Smooth muscle cell (in vitro differentiated cells): ENCODE data around the gene TEX13D. TPM values are rescaled to one million over a fixed set of nuclear protein-coding genes. Genes with fewer than 3 reads are reported as not detected.

ENCODE experiments used
- DNase-seq: peaks from one replicate; lab custom pipeline; 2025; ENCODE audit not compliant: unreplicated experiment; lab: John Stamatoyannopoulos, UW
- H2AFZ ChIP-seq: fragments of 200-600 bp; sonication (generic); 2 replicates; pipeline ENCODE4 v1.6.0; 2016; ENCODE audit warnings: antibody characterized with exemption, low read depth, mild to moderate bottlenecking
- H3F3A ChIP-seq: fragments of 200-600 bp; sonication (generic); 2 replicates; pipeline ENCODE4 v1.6.0; 2017; ENCODE audit warnings: antibody characterized with exemption, low read depth
- H3K27ac ChIP-seq: fragments of 200-600 bp; sonication (generic); 2 replicates; pipeline ENCODE4 v1.5.1; 2016; ENCODE audit warnings: low read depth, mild to moderate bottlenecking
- H3K27me3 ChIP-seq: fragments of 200-600 bp; sonication (generic); 2 replicates; pipeline ENCODE4 v1.6.1; 2016; ENCODE audit warnings: low read depth, mild to moderate bottlenecking
- H3K36me3 ChIP-seq: fragments of 200-600 bp; sonication (generic); 2 replicates; pipeline ENCODE4 v1.5.1; 2016; ENCODE audit warnings: low read depth
- H3K4me1 ChIP-seq: fragments of 200-600 bp; sonication (generic); 2 replicates; pipeline ENCODE4 v1.5.1; 2016; ENCODE audit warnings: low read depth
- H3K4me2 ChIP-seq: fragments of 200-600 bp; sonication (generic); 2 replicates; pipeline ENCODE4 v1.6.0; 2016; ENCODE audit warnings: mild to moderate bottlenecking
- H3K4me3 ChIP-seq: fragments of 200-600 bp; sonication (generic); 2 replicates; pipeline ENCODE4 v1.5.1; 2016; ENCODE audit warnings: mild to moderate bottlenecking
- H3K79me2 ChIP-seq: fragments of 200-600 bp; sonication (generic); 2 replicates; pipeline ENCODE4 v1.6.0; 2016; ENCODE audit warnings: low read depth, mild to moderate bottlenecking
- H3K9ac ChIP-seq: fragments of 200-600 bp; sonication (generic); 2 replicates; pipeline ENCODE4 v1.6.0; 2016; ENCODE audit warnings: low read depth
- H3K9me3 ChIP-seq: fragments of 200-600 bp; sonication (generic); replicated peaks from 2 replicates; pipeline ENCODE4 v1.5.1; 2016; ENCODE audit warnings: low read depth
- H4K20me1 ChIP-seq: fragments of 200-600 bp; sonication (generic); 2 replicates; pipeline ENCODE4 v1.6.0; 2016; ENCODE audit warnings: low read depth
- WGBS: methylation state at CpG from one replicate; pipeline ENCODE4 v1.1.7; 2016; ENCODE audit warnings: low lambda C conversion rate; 5-methylcytosine and 5-hydroxymethylcytosine counted together
- polyA plus RNA-seq: library from polyadenylated mRNA; unstranded; fragments of >200 nt; fragmentation: Nextera tagmentation; extraction: Ambion mirVana; gene quantifications from 2 replicates; pipeline ENCODE4 v1.2.1, GENCODE V29; 2016
- total RNA-seq: library from RNA; depleted of rRNA; stranded (reverse); fragments of >200 nt; gene quantifications from 2 replicates; pipeline ENCODE4 v1.2.3, GENCODE V29; 2014
- TF ChIP-seq, protein P1 (sequence below): fragments of 200-600 bp; sonication (generic); IDR thresholded peaks from 2 replicates; pipeline ENCODE4 v1.5.1; 2017; ENCODE audit warnings: borderline replicate concordance, mild to moderate bottlenecking, antibody characterized with exemption; ENCODE audit not compliant: insufficient read depth, poor library complexity, severe bottlenecking

The TEX13D gene
- total and polyA plus RNA-seq, 2 experiments from 2014 or later: 0.04 TPM; not detected in 1

DNA sequence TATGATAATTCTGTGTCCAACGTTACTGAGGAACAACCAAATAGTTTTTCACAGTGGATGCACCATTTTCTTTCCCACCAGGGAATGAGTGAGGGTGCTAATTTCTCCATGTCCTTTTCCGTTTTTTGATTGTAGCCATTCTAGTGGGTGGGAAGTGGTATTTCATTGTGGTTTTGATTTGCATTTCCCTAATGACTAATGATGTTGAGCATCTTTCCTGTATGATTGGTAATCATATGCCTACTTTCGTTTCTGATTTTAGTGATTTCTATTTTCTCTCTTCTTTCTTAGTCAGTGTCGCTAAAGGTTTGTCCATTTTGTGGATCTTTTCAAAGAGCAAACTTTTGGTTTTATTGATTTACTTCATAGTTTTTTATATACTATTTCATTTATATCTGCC, 32.1 kb upstream of the TEX13D start:
- DNase-seq: no peak
- H3F3A ChIP-seq: no peaks in the 10 kb centered on the region
- TF ChIP-seq, protein P1, sequence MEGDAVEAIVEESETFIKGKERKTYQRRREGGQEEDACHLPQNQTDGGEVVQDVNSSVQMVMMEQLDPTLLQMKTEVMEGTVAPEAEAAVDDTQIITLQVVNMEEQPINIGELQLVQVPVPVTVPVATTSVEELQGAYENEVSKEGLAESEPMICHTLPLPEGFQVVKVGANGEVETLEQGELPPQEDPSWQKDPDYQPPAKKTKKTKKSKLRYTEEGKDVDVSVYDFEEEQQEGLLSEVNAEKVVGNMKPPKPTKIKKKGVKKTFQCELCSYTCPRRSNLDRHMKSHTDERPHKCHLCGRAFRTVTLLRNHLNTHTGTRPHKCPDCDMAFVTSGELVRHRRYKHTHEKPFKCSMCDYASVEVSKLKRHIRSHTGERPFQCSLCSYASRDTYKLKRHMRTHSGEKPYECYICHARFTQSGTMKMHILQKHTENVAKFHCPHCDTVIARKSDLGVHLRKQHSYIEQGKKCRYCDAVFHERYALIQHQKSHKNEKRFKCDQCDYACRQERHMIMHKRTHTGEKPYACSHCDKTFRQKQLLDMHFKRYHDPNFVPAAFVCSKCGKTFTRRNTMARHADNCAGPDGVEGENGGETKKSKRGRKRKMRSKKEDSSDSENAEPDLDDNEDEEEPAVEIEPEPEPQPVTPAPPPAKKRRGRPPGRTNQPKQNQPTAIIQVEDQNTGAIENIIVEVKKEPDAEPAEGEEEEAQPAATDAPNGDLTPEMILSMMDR: no peak
- H3K79me2 ChIP-seq: no peaks in the 10 kb centered on the region
- no peak overlapping the region for H3K9ac ChIP-seq
- no peak overlapping the region for H3K4me2 ChIP-seq
- H2AFZ ChIP-seq: no peak overlapping the region
- no peaks in the 10 kb centered on the region for H3K4me1 ChIP-seq
- H3K36me3 ChIP-seq: no peaks in the 10 kb centered on the region
- no peak overlapping the region for H3K27ac ChIP-seq
- no peaks in the 10 kb centered on the region for H3K27me3 ChIP-seq
- no peaks in the 10 kb centered on the region for H4K20me1 ChIP-seq
- no peaks in the 10 kb centered on the region for H3K9me3 ChIP-seq
- H3K4me3 ChIP-seq: no peak overlapping the region
- 67% methylated on average over 4 of the region's 4 CpGs for WGBS

- no peaks in the 10 kb centered on the region for H3F3A ChIP-seq
- TF ChIP-seq, protein P1: no peak
- no peak overlapping the region for H2AFZ ChIP-seq
- H3K36me3 ChIP-seq: no peaks in the 10 kb centered on the region
- no peaks in the 10 kb centered on the region for H3K27me3 ChIP-seq
- H3K27ac ChIP-seq: no peak overlapping the region
- WGBS: 68% methylated on average over 2 of the region's 2 CpGs
- no peak for DNase-seq
- no peak overlapping the region for H3K4me2 ChIP-seq
- no peak overlapping the region for H3K9ac ChIP-seq
- H3K79me2 ChIP-seq: no peaks in the 10 kb centered on the region
- H3K4me1 ChIP-seq: no peaks in the 10 kb centered on the region
- H3K4me3 ChIP-seq: no peak overlapping the region
- no peaks in the 10 kb centered on the region for H3K9me3 ChIP-seq
- no peaks in the 10 kb centered on the region for H4K20me1 ChIP-seq
These were observed 25.1 kb upstream of the TEX13D start for GRCh38 chrX:124307253-124307907.

- Histone ChIP-seq H3K79me2 (no peaks in the 10 kb centered on the region), H3F3A (no peaks in the 10 kb centered on the region), H4K20me1 (no peaks in the 10 kb centered on the region), H3K36me3 (no peaks in the 10 kb centered on the region), H3K9ac (no peak overlapping the region), H3K4me3 (no peak overlapping the region), H3K27me3 (no peaks in the 10 kb centered on the region), H3K27ac (no peak overlapping the region), H3K9me3 (no peaks in the 10 kb centered on the region), H3K4me2 (no peak overlapping the region), H3K4me1 (no peaks in the 10 kb centered on the region), H2AFZ (no peak overlapping the region)
- TF ChIP-seq, protein P1: no peak
- no peak for DNase-seq
- WGBS: 82% methylated on average over 1 of the region's 1 CpG
These were observed 6.7 kb upstream of the TEX13D start for GRCh38 chrX:124325732-124326131.

DNA sequence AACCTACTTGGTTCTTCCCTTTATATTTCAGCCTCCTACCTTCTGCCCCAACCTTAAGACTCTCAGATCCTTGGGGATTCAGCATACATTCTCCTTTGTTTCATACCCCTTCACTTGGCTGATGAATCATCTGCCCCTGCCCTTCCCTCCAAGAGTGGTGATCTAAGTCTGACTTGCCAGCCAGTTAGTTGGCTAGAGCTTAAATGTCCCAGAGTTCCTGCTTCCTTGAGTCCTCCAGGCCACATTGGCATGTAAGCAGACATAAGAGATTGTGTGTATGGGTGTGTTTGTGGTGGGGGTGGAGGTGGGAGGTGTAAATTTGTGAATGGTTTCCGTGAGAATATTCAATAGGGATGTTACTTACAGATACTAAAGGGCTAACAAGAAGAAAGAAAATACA, 3.7 kb upstream of the TEX13D start:
- Histone ChIP-seq H3K27me3 (no peaks in the 10 kb centered on the region), H3K4me3 (no peak overlapping the region), H3K4me2 (no peak overlapping the region), H4K20me1 (no peaks in the 10 kb centered on the region), H3K9me3 (no peaks in the 10 kb centered on the region), H3K36me3 (no peaks in the 10 kb centered on the region), H2AFZ (no peak overlapping the region), H3K9ac (no peak overlapping the region), H3K4me1 (no peaks in the 10 kb centered on the region), H3K79me2 (no peaks in the 10 kb centered on the region), H3K27ac (no peak overlapping the region), H3F3A (no peaks in the 10 kb centered on the region)
- no peak for DNase-seq
- TF ChIP-seq, protein P1: no peak
- 50% methylated on average over 1 of the region's 1 CpG for WGBS
